MCF 10A (cell line): Measurements from ENCODE around the gene GRIN2C. TPM values are rescaled to one million over a fixed set of nuclear protein-coding genes. Genes with fewer than 3 reads are reported as not detected.
"Not testable (repeated sequence)": the region's sequence is repeated elsewhere in the genome, so short reads cannot be mapped to it uniquely, and the experiment has no call there.

Source experiments
- Bru-seq: library from RNA; stranded (reverse); fragments of 400-500 nt; gene quantifications from one replicate; lab custom pipeline; 2021; lab: Mats Ljungman, UMichigan
- BruChase-seq, 2 experiments: library from RNA; stranded (reverse); fragments of 400-500 nt; gene quantifications; one replicate each; lab custom pipeline; 2021; lab: Mats Ljungman, UMichigan
- BruUV-seq: library from RNA; stranded (reverse); fragments of 400-500 nt; replicated peaks from 2 replicates; lab custom pipeline; 2021; lab: Mats Ljungman, UMichigan
- CTCF ChIA-PET: fragments of 300-600 bp; sonication (Branson Sonifier 250); formaldehyde crosslinking; extraction: SDS; loops from one replicate; lab custom pipeline; 2021; ENCODE audit warnings: antibody characterized with exemption, inconsistent platforms; lab: Yijun Ruan, JAX
- POLR2A ChIA-PET: fragments of 300-600, 350-650 bp; sonication (Branson Sonifier 250); formaldehyde crosslinking; extraction: SDS; loops from one replicate; lab custom pipeline; 2020; ENCODE audit warnings: antibody characterized with exemption, inconsistent platforms; lab: Yijun Ruan, JAX
- DNase-seq: peaks from one replicate; pipeline ENCODE4 v3.0.0-alpha.2; 2018; ENCODE audit not compliant: unreplicated experiment
- H3K27ac Mint-ChIP-seq: one replicate; pipeline ENCODE4 v1.8.0; 2022; ENCODE audit warnings: mild to moderate bottlenecking, low read depth, mixed read lengths; ENCODE audit not compliant: unreplicated experiment
- H3K27me3 Mint-ChIP-seq: one replicate; pipeline ENCODE4 v1.8.0; 2022; ENCODE audit warnings: mixed read lengths; ENCODE audit not compliant: insufficient read depth, unreplicated experiment
- H3K36me3 Mint-ChIP-seq: one replicate; pipeline ENCODE4 v1.8.0; 2022; ENCODE audit warnings: mild to moderate bottlenecking, moderate library complexity, mixed read lengths; ENCODE audit not compliant: insufficient read depth, unreplicated experiment
- H3K4me1 Mint-ChIP-seq: one replicate; pipeline ENCODE4 v1.8.0; 2022; ENCODE audit warnings: mixed read lengths; ENCODE audit not compliant: insufficient read depth, unreplicated experiment
- H3K4me3 Mint-ChIP-seq: one replicate; pipeline ENCODE4 v1.8.0; 2022; ENCODE audit warnings: mild to moderate bottlenecking, moderate library complexity, mixed read lengths; ENCODE audit not compliant: unreplicated experiment
- H3K9me3 Mint-ChIP-seq: one replicate; pipeline ENCODE4 v1.8.0; 2022; ENCODE audit warnings: mixed read lengths; ENCODE audit not compliant: unreplicated experiment
- CTCF ChIP-seq: fragments of 200-600 bp; IDR thresholded peaks from one replicate; pipeline ENCODE4 v1.8.0; 2022; ENCODE audit warnings: antibody characterized with exemption, mild to moderate bottlenecking; ENCODE audit not compliant: unreplicated experiment
- intact Hi-C: fragments of 100-400 bp; cut with micrococcal nuclease; formaldehyde crosslinking; loops from 2 replicates; pipeline ENCODE4 v1.14.1; 2022
- long read RNA-seq: library from polyadenylated mRNA; stranded (forward); transcript quantifications from one replicate; pipeline ENCODE4 v2.0.0, GENCODE V29; 2022
- total RNA-seq: library from RNA; stranded (reverse); gene quantifications from 2 replicates; pipeline ENCODE4 v1.2.3, GENCODE V29; 2022

The GRIN2C gene
- total RNA-seq (0.12 and 0.28 TPM in 2 replicates), Bru-seq, nascent RNA (percentile 18 among the genes with signal in this experiment), BruChase-seq, experiment 1, labeled RNA remaining after a 6-hour chase (percentile 43 among the genes with signal in this experiment), BruChase-seq, experiment 2, labeled RNA remaining after a 2-hour chase (percentile 27 among the genes with signal in this experiment)
- long read RNA-seq: 0 reads

- no TSS peak for BruUV-seq
- Mint-ChIP-seq H3K9me3 (no peaks in the 10 kb centered on the region), H3K4me3 (no peak within 1 kb of the TSS), H3K27me3 (peaks cover 62% of the 10 kb centered on the region), H3K36me3 (no peaks in the 10 kb centered on the region), H3K4me1 (no peaks in the 10 kb centered on the region), H3K27ac (no peak within 1 kb of the TSS)
- ChIA-PET POLR2A (interaction anchor here (1.2 kb wide), 1 partner anchor 114 kb away, joined by 7 read pairs; no protein-coding TSS in a partner anchor), CTCF (interaction anchor here (0.5 to 6.9 kb wide), 3 partner anchors 14 to 114 kb away, joined by 3 to 69 read pairs (median 3); partner anchors contain the start of gene NHERF1)
- no peak for DNase-seq
- intact Hi-C loops: loop anchor here (10.0 kb wide), 1 partner anchor 295 kb away; the partner anchor contains the start of gene CD300H
- TF ChIP-seq CTCF: peak; percentile 30
Measured at GRCh38 chr17:74859459-74860228, at the start of gene GRIN2C. TSS of gene GRIN2C (minus strand) at chr17:74859885. CDS start at chr17:74855092, 4,793 bp downstream.

GRCh38 chr17:74909097-74909496 lies 49.4 kb upstream of the GRIN2C start:
- H3K9me3 Mint-ChIP-seq, BruUV-seq, H3K4me3 Mint-ChIP-seq, DNase-seq, intact Hi-C loops, H3K36me3 Mint-ChIP-seq, H3K27me3 Mint-ChIP-seq, CTCF ChIA-PET, H3K4me1 Mint-ChIP-seq, H3K27ac Mint-ChIP-seq: not testable (repeated sequence)
- POLR2A ChIA-PET: interaction anchor here (0.6 to 0.7 kb wide), 2 partner anchors 36 to 1021 kb away, joined by 3 read pairs; no protein-coding TSS in a partner anchor

- H3K27ac Mint-ChIP-seq: no peak overlapping the region
- H3K9me3 Mint-ChIP-seq: no peaks in the 10 kb centered on the region
- CTCF ChIA-PET: interaction anchor here (0.8 kb wide), 1 partner anchor 45 kb away, joined by 4 read pairs; no protein-coding TSS in a partner anchor
Measured at GRCh38 chr17:74907012-74907411, 47.3 kb upstream of the GRIN2C start.

GRCh38 chr17:74906214-74906793 lies 46.6 kb upstream of the GRIN2C start:
- H3K4me1 Mint-ChIP-seq, H3K27me3 Mint-ChIP-seq, H3K4me3 Mint-ChIP-seq, DNase-seq, intact Hi-C loops, BruUV-seq, H3K27ac Mint-ChIP-seq, H3K36me3 Mint-ChIP-seq, H3K9me3 Mint-ChIP-seq: not testable (repeated sequence)
- ChIA-PET POLR2A (interaction anchor here (1.1 to 1.4 kb wide), 2 partner anchors 33 to 52 kb away, joined by 3 to 4 read pairs; partner anchors contain the start of gene FDXR), CTCF (interaction anchor here (1.1 kb wide), 1 partner anchor 41 kb away, joined by 3 read pairs; no protein-coding TSS in a partner anchor)

More at GRCh38 chr17:74907012-74907411, 47.3 kb upstream of the GRIN2C start:
- no peak for DNase-seq
- POLR2A ChIA-PET: interaction anchor here (1.1 to 1.4 kb wide), 2 partner anchors 34 to 51 kb away, joined by 3 to 4 read pairs; partner anchors contain the start of gene FDXR
- BruUV-seq: no TSS peak
- intact Hi-C loops: no loop called here
- H3K36me3 Mint-ChIP-seq: no peaks in the 10 kb centered on the region
- no peaks in the 10 kb centered on the region for H3K27me3 Mint-ChIP-seq
- no peak overlapping the region for H3K4me3 Mint-ChIP-seq
- H3K4me1 Mint-ChIP-seq: no peaks in the 10 kb centered on the region
- no peak for TF ChIP-seq CTCF
